GM19328 (cell line): ENCODE results near the gene OLFM1.

ENCODE experiments used
- ATAC-seq: cut with Tn5 transposase; IDR thresholded peaks from one replicate; pipeline ENCODE4 v1.9.1; 2021; ENCODE audit warnings: mild to moderate bottlenecking, moderate library complexity; ENCODE audit not compliant: unreplicated experiment

Gene OLFM1

GRCh38 chr9:135087489-135087792 lies at the start of gene OLFM1:
OLFM1 (plus strand) TSS chr9:135087668; CDS start chr9:135087990, 322 bp downstream.
- ATAC-seq: no peak

GRCh38 chr9:135038331-135038730 lies 49.1 kb upstream of the OLFM1 start:
- ATAC-seq: no peak

DNA sequence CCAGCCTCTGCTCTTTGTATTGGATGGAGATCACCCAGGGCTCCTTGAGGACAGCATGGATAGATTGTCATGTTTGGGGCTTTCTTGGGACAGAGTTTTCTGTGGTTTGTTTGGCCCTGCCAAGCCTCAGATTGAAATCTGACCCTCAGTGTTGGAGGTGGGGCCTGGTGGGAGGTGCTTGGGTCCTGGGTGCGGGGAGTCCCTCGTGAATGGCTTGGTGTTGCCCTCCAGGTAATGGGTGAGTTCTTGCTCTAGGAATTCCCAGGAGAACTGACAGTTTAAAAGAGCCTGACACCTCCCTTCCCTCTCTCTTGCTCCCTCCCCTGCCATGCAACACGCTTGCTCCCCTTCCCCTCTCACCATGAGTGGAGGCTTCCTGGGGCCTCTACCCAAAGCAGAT lies 48.6 kb upstream of the OLFM1 start:
- ATAC-seq: no peak

GRCh38 chr9:135039266-135039870 lies 48.1 kb upstream of the OLFM1 start:
- no peak for ATAC-seq

GRCh38 chr9:135039916-135040645 lies 47.4 kb upstream of the OLFM1 start:
- ATAC-seq: no peak

GRCh38 chr9:135040892-135041291 lies 46.6 kb upstream of the OLFM1 start:
- ATAC-seq: no peak

- ATAC-seq: no peak
These were observed 44.1 kb upstream of the OLFM1 start for GRCh38 chr9:135043345-135043744.

- ATAC-seq: no peak
These were observed 42.1 kb upstream of the OLFM1 start for GRCh38 chr9:135045264-135045927.

- ATAC-seq: no peak
These were observed 41.3 kb upstream of the OLFM1 start for GRCh38 chr9:135045928-135046738.

DNA sequence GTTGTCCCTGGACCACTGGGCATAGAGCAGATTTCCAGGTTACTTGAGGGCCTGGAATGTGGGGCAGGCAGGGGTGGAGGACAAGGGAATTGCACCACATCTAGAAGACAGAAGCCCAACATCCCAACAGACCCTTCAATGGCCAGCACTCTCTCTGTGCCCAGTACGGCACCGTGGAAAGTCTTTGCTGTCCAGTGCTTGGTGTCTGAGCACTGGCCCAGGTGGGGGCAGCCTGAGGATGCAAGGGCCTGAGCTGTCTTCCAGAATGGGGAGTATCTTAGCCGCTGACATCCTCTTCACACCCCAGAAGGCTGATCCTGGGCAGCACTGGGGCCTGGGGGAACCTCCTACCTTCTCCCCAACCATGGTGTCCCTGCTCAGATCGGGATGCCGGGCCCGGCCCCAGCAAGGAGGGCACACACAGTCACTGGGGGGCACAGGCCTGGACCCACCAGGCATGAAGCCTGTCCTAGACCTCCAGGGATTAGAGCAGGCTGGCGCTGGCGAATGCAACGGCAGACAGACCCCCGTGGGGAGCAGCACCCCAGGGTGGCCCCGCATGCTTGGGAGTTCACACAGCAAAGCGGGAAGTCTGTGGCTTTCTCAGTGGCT lies 40.6 kb upstream of the OLFM1 start:
- no peak for ATAC-seq

- ATAC-seq: no peak
These were observed 39.9 kb upstream of the OLFM1 start for GRCh38 chr9:135047521-135047920.

GRCh38 chr9:135048046-135048757 lies 39.3 kb upstream of the OLFM1 start:
- no peak for ATAC-seq

- no peak for ATAC-seq
These were observed 38.6 kb upstream of the OLFM1 start for GRCh38 chr9:135048758-135049444.

DNA sequence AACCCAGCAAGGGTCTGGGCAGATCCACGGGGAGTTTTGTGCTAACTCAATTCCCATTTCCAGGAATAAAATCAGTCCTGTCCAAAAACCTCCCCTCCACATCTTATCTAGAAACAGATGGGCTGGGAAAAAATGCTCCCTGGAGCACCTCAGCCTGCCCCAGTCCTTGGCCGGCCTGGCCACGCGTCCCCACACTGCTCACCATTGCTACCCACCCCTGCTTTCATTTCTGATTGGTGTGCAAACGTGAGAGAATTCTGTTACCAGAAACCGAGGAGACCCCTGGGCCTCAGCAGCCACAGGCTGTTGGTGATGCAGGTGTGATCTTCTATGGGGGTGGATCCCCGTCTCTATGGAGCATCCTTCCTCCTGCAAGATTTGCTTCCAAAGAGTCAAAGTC lies 38.0 kb upstream of the OLFM1 start:
- no peak for ATAC-seq

- ATAC-seq: no peak
These were observed 37.1 kb upstream of the OLFM1 start for GRCh38 chr9:135050072-135050990.

DNA sequence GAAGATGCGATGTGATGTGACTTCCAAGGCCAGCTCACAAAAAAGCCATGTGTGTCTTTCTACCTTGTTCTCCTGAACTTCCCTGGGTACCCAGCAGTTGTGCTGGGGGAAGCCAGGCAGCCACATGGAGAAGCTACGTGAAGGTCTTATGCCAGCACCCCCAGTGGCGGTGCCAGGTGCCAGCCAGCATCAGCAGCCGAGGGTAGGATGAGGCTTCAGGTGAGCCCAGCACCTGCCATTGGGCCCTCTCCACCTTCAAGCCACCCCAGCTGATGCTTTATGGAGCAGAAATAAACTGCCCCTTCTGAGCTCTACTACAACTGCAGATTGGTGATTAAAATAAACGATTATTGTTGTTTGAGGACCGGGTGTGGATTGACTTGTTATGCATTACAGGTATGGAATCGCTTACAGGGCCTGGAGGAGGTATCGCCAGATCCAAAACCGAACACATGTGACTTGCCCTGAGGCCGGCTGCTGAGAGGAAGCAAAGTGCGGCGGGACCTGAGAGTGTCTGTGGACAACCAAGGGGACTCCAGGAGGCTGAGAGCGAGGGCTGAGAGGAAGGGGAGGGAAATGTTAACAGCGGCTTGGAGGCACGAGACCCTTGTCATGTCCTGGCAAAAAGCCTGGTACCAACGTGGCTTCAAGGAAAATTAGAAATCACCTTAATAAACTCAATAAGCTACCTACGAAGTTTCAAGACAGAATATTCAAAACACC lies 36.0 kb upstream of the OLFM1 start:
- no peak for ATAC-seq

DNA sequence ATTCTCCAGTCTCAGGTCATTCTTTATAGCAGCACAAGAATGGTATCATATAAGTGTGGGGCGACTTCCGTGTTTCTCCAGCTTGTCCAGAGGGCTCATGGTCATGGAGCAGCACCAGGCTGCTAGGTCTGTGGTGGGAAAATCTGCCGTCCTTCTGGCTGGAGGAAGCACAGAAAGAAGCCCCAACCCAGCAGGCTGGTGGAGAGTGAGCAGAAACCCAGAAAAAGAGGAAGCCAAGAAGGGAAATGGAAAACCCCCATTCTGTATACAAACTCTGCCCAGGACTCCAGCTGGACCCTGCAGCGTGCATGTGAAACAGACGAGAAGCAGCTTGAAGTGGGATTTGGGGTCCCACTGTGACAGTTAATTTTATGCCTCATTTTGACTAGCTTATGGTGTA lies 34.3 kb upstream of the OLFM1 start:
- ATAC-seq: no peak

DNA sequence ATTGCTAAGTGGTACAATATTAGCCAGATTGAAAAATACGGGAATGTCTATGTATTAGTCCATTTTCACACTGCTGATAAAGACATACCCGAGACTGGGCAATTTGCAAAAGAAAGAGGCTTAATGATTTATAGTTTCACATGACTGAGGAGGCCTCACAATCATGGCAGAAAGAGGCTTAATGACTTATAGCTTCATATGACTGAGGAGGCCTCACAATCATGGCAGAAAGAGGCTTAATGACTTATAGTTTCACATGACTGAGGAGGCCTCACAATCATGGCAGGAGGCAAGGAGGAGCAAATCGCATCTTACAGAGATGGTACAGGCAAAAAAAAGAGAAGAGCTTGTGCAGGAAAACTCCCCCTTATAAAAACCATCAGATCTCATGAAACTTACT lies 32.3 kb upstream of the OLFM1 start:
- no peak for ATAC-seq
